DND-41 (cell line): ENCODE measurements around the gene POU3F3.

Experiments used
- ATAC-seq: fragments of 200-7000 bp; cut with Tn5 transposase; 3 replicates; pipeline ENCODE4 v1.9.1; 2021; ENCODE audit warnings: low read depth; ENCODE audit not compliant: insufficient read depth
- DNase-seq: peaks from one replicate; pipeline ENCODE4 v3.0.0-alpha.2; 2020
- H2AFZ ChIP-seq: 2 replicates; pipeline ENCODE4 v1.6.0; 2012; ENCODE audit warnings: low read depth, low read length
- H3K27ac ChIP-seq: 2 replicates; pipeline ENCODE4 v1.5.1; 2012; ENCODE audit warnings: low read length, inconsistent platforms
- H3K27me3 ChIP-seq: fragments of 200-600 bp; sonication (generic); 2 replicates; pipeline ENCODE4 v1.6.0; 2012; ENCODE audit warnings: low read length, mild to moderate bottlenecking, inconsistent platforms; ENCODE audit not compliant: insufficient read depth, poor library complexity
- H3K36me3 ChIP-seq: 2 replicates; pipeline ENCODE4 v1.5.1; 2012; ENCODE audit warnings: low read length, inconsistent platforms; ENCODE audit not compliant: insufficient read depth
- H3K4me1 ChIP-seq: 2 replicates; pipeline ENCODE4 v1.5.1; 2012; ENCODE audit warnings: mild to moderate bottlenecking, low read length; ENCODE audit not compliant: insufficient read depth
- H3K4me2 ChIP-seq: 2 replicates; pipeline ENCODE4 v1.6.0; 2012; ENCODE audit warnings: mild to moderate bottlenecking, moderate library complexity, low read length, inconsistent platforms; ENCODE audit not compliant: insufficient read depth
- H3K4me3 ChIP-seq, 2 experiments: fragments of 200-600 bp in 1 of 2; shearing (Covaris generic) in 1 of 2; 2 replicates each; pipeline ENCODE4 v1.5.1; 2012 to 2016; ENCODE audit warnings: inconsistent platforms in 2 of 2, low read length in 2 of 2, mild to moderate bottlenecking in 2 of 2, low read depth in 1 of 2, moderate library complexity in 1 of 2
- H3K79me2 ChIP-seq: 2 replicates; pipeline ENCODE4 v1.6.0; 2012; ENCODE audit warnings: low read length, inconsistent platforms; ENCODE audit not compliant: insufficient read depth
- H3K9ac ChIP-seq: 2 replicates; pipeline ENCODE4 v1.6.0; 2012; ENCODE audit warnings: low read depth, mild to moderate bottlenecking, inconsistent platforms, low read length, moderate library complexity
- H3K9me3 ChIP-seq: 2 replicates; pipeline ENCODE4 v1.5.1; 2012; ENCODE audit warnings: low read length, moderate library complexity, mild to moderate bottlenecking, inconsistent platforms; ENCODE audit not compliant: insufficient read depth, severe bottlenecking
- H4K20me1 ChIP-seq: 2 replicates; pipeline ENCODE4 v1.6.0; 2012; ENCODE audit warnings: low read length; ENCODE audit not compliant: insufficient read depth
- CTCF ChIP-seq: IDR thresholded peaks from 2 replicates; pipeline ENCODE4 v1.5.1; 2012; ENCODE audit warnings: borderline replicate concordance, low read length, moderate library complexity, mild to moderate bottlenecking; ENCODE audit not compliant: poor library complexity, severe bottlenecking; ENCODE audit errors: extremely low read depth
- EZH2 ChIP-seq: IDR thresholded peaks from 3 replicates; pipeline ENCODE4 v1.6.1; 2012; ENCODE audit warnings: borderline replicate concordance, low read depth, mild to moderate bottlenecking, moderate library complexity, low read length, inconsistent platforms; ENCODE audit not compliant: severe bottlenecking

Gene POU3F3

GRCh38 chr2:104880076-104880475 lies 26.2 kb downstream of the POU3F3 start:
- no peak overlapping the region for H3K4me3 ChIP-seq
- H4K20me1 ChIP-seq, result no peaks in the 10 kb centered on the region
- no peak overlapping the region for H2AFZ ChIP-seq
- no peaks in the 10 kb centered on the region for H3K9me3 ChIP-seq
- no peaks in the 10 kb centered on the region for H3K79me2 ChIP-seq
- no peak overlapping the region for H3K9ac ChIP-seq
- H3K27ac ChIP-seq, result no peak overlapping the region
- TF ChIP-seq CTCF, result no peak
- TF ChIP-seq EZH2, result no peak
- no peak for DNase-seq
- no peaks in the 10 kb centered on the region for H3K4me1 ChIP-seq
- H3K4me2 ChIP-seq, result no peak overlapping the region
- no peak for ATAC-seq
- H3K36me3 ChIP-seq, result no peaks in the 10 kb centered on the region
- H3K27me3 ChIP-seq, result peaks cover 11% of the 10 kb centered on the region

- Histone ChIP-seq H2AFZ (no peak overlapping the region), H3K27me3 (peaks cover 14% of the 10 kb centered on the region), H3K4me3 (no peak overlapping the region), H3K9me3 (no peaks in the 10 kb centered on the region), H4K20me1 (no peaks in the 10 kb centered on the region), H3K4me2 (no peak overlapping the region), H3K27ac (no peak overlapping the region), H3K4me1 (no peaks in the 10 kb centered on the region), H3K36me3 (no peaks in the 10 kb centered on the region), H3K9ac (no peak overlapping the region), H3K79me2 (no peaks in the 10 kb centered on the region)
- DNase-seq, result no peak
- TF ChIP-seq EZH2 (no peak), CTCF (no peak)
- ATAC-seq, result no peak
These were observed 29.4 kb downstream of the POU3F3 start for GRCh38 chr2:104883357-104883756.

GRCh38 chr2:104885119-104885782 lies 31.3 kb downstream of the POU3F3 start:
- Histone ChIP-seq H3K79me2 (no peaks in the 10 kb centered on the region), H2AFZ (no peak overlapping the region), H3K27me3 (peaks cover 14% of the 10 kb centered on the region), H3K9ac (no peak overlapping the region), H3K36me3 (no peaks in the 10 kb centered on the region), H4K20me1 (no peaks in the 10 kb centered on the region), H3K4me2 (no peak overlapping the region), H3K27ac (no peak overlapping the region), H3K4me1 (no peaks in the 10 kb centered on the region), H3K4me3 (no peak overlapping the region), H3K9me3 (no peaks in the 10 kb centered on the region)
- ATAC-seq (no peak), DNase-seq (no peak)
- TF ChIP-seq EZH2, result no peak
- TF ChIP-seq CTCF, result no peak
